NCI-H524 treated with DMSO at 0.1 percent for 48 hours (cell line): Measurements from ENCODE around the gene ARHGEF18.
"Not testable (repeated sequence)": the region's sequence is repeated elsewhere in the genome, so short reads cannot be mapped to it uniquely, and the experiment has no call there.

Experiments
- DNase-seq: peaks from one replicate; lab custom pipeline; 2025; lab: John Stamatoyannopoulos, UW

ARHGEF18 gene

DNA sequence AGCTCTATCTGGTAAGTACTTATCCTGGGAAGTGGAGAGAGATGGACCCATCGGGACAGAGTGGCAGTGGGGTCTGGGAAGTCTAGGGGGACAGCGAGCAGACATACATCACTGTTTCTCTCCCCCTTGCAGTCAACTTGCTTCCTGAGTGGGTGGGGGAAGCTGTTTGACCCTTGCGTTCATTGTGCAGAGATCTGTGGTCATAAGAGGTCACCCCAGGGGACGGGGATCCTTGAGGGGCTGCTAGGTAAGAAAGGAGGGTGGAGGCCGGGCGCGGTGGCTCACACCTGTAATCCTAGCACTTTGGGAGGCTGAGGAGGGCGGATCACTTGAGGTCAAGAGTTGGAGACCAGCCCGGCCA is 474 bp downstream of the ARHGEF18 start:
- no peak for DNase-seq

DNA sequence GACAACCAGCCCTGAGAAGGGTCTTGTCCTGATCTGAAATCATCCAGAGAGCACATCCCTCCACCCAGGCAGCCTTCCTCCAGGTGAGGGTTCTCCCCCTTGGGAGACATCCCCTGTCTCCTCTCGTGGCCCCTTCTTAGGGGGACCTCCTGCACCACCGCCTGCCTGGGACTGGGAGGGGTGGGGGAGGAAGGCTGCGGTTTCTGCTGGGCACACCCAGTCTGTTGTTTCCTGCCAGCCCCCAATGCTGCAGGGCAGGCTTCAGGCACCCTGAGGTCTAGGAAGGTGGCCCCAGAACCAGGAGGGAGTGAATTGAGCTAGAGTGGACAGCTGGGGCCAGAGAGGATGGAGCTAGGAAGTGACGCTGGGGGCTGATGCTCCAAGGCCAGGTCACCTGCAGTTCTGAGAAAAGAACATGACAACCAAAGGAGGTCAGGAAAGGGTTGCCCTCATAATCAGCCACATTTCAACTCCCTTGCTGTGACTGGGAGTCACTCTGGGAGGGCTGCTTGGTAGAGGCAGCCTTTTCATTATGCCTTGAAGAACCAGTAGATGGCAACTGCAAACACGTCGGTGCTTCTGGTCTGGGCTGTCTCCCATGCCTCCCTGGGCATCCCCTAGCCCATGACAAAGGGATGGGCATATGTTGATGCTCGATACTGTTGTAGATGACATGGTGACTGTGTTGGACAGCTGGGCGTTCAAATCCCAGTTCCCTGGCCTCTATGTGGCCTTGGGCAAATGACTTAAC is 1.4 kb downstream of the ARHGEF18 start:
- no peak for DNase-seq

DNA sequence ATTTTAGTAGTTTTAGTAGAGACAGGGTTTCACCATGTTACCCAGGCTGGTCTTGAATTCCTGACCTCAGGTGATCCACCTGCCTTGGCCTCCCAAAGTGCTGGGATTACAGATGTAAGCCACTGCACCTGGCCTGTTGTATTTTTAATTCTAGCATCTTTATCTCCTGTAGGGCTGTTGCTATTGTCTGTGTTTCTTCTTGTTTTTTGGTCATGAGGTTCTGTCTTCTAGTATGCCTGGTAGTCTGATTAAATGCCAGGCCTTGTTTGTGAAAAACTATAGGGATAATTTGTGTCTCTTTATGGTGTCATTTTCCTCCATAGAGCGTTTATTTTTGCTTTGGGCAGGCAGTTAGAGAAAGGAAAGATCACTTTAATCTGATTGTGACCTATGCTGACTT is 3.1 kb downstream of the ARHGEF18 start:
- no peak for DNase-seq

DNA sequence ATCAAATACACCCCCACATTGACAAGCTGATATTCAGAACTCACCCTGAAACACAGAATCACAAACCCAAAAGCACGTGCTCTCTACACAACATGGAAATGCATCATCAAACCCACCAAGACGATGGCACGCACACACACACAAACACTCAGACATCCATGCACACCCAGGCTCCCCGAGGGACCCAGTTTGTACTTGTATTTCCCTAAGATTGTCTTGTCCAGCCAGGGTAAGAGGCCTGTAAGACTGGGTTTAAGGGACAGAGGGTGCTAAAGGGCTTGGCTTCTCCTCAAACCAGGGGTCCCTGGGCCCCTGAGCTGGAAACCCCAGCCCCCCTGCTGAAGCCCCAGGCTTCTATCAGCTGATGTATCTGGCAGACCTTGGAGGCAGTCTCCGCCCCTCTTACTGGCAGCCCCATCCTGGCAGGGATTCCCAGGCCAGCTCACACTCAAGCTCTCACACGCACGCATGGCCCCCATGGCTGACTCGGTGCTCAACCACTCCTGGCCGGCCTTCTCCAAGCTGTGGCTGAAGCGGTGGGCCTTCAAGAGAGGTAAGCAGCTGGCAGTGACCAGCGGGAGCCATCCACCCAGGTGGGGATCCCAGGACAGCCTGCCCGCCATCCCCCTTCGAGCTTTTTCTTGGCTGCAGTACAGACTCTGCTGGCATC is 6.5 kb downstream of the ARHGEF18 start:
- DNase-seq = no peak

DNA sequence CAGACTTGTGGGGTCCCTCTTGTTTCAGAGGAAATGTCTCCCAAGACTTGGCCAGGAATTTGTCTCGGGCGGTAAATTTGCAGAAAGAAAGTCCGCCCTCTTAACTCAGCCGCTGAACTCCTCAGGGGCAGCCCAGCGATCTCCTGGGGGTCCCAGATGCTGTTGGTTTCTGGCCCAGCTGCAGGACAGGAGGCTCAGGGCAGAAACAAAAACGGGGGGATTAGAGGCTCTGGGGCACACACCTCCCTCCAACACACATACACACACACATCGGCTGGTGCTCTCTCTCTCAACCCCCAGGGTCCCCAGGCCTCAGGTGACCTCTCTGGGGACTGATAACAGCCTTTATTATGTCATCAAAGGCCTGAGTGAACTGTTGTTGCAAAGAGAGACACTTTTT is 7.1 kb downstream of the ARHGEF18 start:
- no peak for DNase-seq

DNA sequence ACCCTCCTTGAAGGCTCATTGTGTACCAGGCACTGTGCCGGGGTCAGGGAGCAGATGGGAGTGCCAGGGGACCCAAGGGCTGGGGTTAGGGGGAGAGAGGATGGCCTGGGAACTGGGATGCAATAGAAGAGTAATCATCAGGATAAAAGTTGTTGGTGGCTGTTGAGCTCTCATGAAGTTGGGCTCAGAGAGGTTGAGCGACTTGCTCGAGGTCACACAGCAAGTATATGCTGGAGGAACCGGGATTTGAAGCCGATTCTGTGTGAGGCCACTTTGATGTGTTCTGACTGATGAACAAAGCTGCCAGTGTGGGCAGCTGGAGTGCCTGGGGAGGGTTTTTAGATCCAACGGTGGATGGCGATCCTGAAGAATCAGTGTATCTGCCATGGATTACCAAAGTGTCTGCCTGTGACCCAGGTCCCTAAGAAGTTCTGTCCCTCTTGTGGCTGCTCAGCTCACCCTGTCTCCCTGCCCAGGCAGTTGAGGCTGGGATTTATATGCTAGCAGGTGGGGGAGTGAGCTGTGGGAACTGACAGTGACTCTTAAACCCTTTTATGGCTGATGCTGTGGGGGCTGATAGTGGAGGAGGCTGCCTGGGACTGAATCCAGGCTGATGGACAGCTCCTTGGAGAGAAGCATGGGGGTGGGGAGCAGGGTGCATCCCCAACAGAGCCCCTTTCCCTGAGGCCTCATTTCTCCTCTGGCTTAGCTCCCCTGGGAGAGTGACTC is 8.3 kb downstream of the ARHGEF18 start:
- DNase-seq = no peak

DNA sequence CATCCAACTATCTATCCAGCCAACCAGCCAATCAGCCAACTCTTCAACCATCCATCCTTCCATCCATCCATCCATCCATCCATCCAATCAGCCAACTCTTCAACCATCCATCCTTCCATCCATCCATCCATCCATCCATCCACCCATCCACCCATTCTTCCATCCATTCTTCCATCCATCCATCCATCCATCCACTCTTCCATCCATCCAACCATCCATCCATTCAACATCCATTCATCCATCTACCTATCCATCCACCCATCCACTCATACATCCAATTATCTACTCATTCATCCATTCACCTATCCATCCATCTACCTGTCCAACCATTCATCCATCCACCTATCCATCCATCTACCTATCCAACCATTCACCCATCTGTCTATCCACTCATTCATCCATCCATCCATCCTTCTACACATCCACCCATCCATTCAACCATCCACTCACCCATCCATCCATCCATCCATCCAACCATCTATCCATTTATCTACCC is 9.4 kb downstream of the ARHGEF18 start:
- no peak for DNase-seq

DNA sequence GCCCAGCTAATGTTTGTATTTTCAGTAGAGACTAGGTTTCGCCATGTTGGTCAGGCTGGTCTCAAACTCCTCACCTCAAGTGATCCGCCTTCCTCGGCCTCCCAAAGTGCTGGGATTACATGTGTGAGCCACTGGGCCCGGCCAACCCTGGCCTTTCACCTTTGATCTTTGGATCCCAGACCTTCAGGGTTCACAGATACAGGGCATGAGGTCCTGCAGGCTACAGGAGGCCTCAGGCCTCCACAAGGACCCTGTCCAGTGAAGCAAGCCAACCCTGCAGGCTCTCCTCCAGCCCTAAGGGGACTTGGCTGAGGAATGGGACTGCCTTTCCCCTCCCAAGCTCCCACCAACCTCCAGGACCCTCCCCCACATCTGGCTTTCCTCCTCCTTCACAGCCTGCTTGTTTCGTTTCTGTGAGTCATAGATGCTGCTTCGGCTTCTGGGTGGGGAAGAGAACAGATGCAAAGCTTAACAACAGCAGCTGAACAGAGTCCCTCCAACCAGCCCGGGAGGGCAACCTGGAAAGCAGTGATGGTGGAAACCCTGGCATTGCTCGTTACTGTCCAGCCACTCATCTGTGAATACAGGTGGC is 11.8 kb downstream of the ARHGEF18 start:
- no peak for DNase-seq

DNA sequence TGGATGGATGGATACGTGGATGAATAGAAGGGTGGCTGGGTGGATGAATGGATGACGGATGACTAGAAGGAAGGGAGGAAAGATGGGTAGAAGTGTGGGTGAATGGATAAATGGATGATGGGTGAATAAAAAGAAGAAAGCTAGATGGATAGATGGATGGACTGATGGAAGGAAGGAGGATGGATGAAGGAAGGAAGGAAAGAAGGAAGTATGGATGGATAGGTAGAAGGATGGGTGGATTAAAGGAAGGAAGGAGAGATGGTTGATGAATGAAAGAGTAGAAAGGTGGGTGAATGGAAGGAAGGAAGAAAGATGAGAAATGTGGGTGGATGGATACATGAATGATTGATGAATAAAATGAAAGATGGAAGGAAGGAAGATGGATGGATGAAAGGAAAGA is 14.5 kb downstream of the ARHGEF18 start:
- DNase-seq = no peak

DNA sequence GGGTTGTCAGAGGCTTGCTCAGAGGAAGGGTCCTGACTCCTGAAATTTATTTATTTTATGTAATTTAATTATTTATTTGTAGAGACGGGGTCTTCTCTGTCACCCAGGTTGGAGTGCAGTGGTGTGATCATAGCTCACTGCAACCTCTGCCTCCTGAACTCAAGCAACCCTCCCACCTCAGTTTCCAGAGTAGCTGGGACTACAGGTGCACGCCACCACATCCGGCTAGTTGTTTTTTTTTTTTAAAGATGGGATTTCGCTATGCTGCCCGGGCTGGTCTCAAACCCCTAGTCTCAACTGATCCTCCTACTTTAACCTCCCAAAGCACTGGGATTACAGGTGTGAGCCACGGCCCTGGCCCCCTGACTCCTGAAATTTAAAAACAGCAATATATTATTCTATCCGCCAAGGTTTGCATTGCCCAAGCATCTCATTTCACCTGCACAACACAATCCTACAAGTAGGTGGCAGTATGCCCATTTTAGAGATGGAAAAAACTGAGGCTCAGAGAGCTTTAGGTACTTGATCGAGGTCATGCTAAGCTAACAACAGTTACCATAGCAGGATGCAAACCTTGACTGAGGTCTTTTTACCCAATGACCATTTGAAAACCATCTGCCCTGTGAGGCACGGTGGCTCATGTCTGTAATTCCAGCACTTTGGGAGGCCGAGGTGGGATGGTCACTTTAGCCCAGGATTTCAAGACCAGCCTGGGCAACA is 18.1 kb downstream of the ARHGEF18 start:
- DNase-seq = no peak

DNA sequence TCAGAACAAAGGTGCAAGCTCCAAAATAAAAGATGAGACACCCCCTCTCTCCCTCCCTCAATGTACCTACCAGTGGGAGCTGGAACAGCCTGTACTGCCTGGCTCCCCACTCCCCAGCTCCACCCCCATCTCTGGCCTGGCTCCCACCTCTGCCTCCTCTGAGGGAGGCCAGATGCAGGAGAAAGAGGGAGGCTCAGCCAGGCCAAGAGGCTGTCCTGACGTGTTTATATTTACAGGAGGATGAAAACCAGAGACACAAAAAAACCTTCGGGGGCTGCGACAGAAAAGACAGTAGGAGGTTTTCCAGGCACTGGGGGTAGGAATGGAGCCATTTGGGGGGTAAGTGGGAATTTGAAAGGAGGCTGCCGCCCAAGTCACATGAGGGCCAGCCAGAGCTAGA is 19.7 kb downstream of the ARHGEF18 start:
- no peak for DNase-seq

DNA sequence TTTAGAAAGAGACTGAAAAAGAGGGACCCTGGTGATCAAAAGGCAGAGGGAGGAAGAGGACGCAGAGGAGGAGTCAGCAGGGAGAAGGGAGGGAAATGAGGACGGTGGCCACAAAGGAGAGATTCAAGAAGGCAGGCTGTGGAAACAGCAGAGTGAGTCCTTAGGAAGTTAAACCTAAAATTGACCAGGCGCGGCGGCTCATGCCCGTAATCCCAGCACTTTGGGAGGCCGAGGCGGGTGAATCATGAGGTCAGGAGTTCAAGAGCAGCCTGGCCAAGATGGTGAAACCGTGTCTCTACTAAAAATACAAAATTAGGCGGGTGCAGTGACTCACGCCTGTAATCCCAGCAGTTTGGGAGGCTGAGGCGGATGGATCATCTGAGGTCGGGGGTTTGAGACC is 20.1 kb downstream of the ARHGEF18 start:
- DNase-seq = not testable (repeated sequence)

DNA sequence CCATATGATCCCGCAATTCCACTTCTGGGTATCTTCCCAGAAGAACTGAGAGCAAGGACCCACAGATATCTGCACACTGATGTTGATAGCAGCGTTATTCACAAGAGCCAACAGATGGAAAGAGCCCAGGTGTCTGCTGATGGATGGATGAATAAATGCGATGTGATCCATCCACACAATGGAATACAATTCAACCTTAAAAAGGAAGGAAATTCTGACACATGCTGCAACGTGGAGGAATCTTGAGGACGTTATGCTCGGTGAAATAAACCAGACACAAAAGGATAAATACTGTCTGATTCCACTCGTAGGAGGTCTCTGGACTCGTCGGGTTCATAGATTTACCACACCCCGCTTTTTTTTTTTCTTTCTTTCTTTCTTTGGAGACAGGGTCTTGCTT is 21.8 kb downstream of the ARHGEF18 start:
- DNase-seq = no peak

DNA sequence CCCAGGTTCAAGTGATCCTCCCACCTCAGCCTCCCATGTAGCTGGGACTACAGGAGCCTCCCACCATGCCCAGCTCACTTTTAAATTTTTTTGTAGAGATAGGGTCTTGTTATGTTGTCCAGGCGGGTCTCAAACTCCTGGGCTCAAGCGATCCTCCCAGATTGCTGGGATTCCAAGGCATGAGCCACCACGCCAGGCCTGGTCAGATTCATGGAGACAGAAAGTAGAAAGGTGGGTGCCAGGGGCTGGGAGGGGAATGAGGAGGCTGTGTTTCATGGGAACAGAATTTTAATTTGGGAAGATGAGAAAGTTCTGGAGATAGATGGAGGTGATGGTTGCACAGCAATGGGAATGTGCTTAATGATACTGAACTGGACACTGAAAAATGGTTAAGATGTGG is 22.3 kb downstream of the ARHGEF18 start:
- no peak for DNase-seq

DNA sequence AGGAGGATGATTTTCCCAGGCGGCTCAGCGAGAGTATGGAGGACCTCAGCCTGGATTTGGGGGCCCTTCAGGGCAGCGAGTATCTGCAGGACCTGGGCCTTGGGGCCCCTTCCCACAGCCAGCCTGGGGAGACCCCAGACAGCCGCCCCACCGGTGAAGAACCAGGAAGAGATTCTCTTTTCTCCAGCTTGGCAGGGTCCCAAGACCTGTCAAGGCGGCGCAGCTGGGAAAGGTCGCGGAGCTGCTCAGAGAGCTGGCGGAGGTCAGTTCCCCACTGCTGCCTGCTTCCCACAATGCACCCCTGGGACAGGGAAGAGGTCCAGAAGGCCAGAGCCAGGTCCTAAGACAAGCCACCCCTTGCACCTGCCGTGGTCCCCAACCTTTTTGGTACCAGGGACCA is 24.1 kb downstream of the ARHGEF18 start:
- DNase-seq = no peak

DNA sequence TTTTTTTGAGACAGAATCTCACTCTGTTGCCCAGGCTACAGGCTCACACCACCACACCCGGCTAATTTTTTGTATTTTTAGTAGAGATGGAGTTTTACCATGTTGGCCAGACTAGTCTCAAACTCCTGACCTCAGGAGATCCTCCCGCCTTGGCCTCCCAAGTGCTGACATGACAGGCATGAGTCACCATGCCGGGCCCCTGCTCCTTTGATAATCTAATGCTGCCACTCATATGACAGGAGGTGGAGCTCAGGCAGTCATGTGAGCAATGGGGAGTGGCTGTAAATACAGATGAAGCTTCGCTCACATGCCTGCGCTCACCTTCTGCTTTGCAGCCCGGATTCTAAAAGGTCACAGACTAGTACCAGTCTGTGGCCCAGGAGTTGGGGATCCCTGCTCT is 25.1 kb downstream of the ARHGEF18 start:
- no peak for DNase-seq

DNA sequence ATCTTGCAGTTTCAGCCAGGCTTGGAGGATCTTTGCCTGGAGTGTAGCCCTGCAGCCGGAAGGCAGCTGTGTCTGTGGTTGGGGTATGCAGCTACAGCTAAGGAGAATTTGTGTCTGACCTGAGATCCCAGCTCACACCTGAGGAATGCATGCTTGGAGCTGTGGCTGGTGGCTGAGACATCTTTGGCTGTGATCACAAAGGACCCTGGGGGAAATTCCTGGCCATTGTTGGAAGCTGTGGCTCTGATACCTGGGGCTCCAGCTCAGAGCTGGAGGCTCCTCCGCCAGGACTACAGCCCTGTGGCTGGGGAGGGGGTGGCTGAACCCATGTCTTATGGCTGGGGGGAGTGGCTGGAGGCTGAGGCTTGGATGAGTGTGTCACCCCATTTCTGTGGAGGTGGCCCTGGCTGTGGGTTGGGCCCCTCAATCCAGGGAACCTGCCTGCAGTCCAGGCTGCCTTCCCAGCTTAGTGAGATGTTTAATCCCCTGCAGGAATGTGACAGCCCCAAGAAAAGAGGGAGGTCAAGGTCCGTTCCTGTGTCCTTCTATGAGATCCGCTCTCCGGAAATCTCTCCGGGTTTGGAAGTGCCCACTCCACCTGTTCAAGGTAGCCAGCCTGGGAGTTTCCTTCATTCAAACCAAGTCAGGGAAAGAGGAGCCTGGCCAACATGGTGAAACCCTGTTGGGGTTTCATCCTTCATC is 27.6 kb downstream of the ARHGEF18 start:
- no peak for DNase-seq

DNA sequence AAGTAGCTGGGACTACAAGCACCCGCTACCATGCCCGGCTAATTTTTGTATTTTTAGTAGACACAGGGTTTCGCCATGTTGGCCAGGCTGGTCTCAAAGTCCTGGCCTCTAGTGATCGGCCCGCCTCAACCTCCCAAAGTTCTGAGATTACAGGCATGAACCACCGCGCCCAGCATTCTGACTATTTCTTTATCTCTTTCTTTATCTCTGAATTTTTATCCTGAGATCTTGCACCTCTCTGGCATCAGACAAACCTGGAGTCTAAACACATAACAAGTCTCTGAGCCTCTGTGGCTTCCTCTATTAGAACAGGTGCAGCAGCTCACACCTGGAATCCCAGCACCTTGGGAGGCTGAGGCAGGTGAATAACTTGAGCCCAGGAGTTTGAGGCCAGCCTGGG is 28.5 kb downstream of the ARHGEF18 start:
- no peak for DNase-seq

DNA sequence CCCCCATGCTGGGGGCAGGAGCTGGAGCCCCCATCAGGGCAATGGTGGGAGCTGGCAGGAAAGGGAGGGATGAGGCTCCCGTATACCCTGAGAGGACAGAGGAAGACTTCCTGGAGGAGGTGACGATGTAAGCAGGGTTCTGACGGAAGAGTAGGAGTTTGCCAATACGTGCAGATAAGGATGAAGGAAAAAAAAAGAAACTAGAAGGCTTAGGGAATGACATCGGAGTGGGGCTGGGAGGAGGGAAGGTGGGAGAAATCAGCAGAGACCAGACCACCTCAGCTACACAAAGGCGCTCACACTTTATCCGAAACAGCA is 32.3 kb downstream of the ARHGEF18 start:
- no peak for DNase-seq

DNA sequence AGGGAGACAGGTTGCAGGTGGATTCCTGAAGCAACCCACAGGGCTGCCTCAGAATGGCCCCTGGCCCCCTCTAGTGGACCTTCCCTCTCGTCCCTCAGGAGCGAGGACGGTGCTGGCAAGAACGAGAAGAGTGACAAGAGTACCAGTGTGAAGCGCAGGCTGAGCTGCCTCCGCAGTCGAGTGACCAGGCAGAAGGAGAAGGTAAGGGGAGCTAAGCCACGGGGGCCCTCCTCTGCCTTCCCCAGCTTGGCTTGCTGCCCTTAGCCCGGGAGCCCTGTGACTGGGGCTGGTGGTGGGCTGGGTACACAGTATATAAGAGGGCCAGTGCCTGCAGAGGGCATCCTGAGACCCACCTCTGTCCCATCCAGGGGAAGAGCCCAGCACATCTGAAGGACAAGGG is 34.0 kb downstream of the ARHGEF18 start:
- no peak for DNase-seq

DNA sequence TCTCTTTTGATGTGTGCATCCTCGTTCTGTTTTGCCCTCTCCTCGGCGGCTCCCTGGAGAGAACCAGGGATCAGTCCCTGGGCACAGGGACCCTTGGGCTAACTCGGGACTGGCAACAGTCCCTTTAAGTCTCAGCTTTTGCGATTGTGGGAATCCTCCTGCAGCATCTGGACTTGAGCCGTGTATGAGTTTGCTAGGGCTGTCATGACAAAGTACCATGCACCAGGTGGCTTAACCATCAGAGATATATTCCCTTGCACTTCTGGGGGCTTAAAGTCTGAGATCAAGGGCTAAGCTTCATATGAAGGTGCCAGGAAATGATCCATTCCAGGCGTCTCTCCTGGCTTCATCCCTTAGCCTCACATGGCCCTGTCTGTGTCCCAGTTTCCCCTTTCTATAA is 34.5 kb downstream of the ARHGEF18 start:
- DNase-seq = no peak

DNA sequence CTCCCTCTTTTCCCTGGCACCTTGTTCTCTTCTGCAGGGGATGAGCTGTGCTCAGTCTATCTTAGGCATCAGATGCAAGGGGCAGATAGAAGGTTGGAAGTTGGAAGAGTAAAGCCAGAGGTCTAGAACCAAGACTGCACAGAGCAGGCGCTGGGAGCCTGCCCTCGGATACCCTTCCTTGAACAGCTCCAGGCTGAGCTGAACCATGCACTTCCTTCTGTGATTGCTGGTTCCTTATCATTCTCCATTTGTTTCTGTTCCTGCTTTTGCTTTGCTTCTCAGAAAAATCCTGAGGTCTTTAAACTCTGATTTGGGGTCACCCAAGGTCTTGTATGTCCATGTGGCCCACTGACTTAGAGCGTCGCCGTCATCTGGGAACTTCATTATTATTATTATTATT is 36.3 kb downstream of the ARHGEF18 start:
- DNase-seq = no peak
